HepG2 (cell line): ENCODE data around the gene CAPZA1. TPM values are rescaled to one million over a fixed set of nuclear protein-coding genes. Genes with fewer than 3 reads are reported as not detected.
A peak's percentile ranks its signal among the peaks of the same experiment; 100 is the strongest.

Source experiments
- AGO1 ChIP-seq: fragments of 200-400 bp; formaldehyde crosslinking; IDR thresholded peaks from 2 replicates; pipeline ENCODE4 v1.6.1; 2017; ENCODE audit warnings: mild to moderate bottlenecking, low read depth, low read length, moderate library complexity; ENCODE audit not compliant: poor library complexity, severe bottlenecking
- CENPX ChIP-seq: sonication (generic); formaldehyde crosslinking; IDR thresholded peaks from 2 replicates; pipeline ENCODE4 v1.9.0; 2021; ENCODE audit warnings: mild to moderate bottlenecking, missing genetic modification reagents, moderate library complexity
- FOXK1 ChIP-seq: sonication (generic); formaldehyde crosslinking; IDR thresholded peaks from 2 replicates; pipeline ENCODE4 v1.4.0; 2020; ENCODE audit warnings: low read depth, missing genetic modification reagents, borderline replicate concordance
- GMEB2 ChIP-seq: IDR thresholded peaks from 2 replicates; pipeline ENCODE4 v1.6.1; 2016; ENCODE audit warnings: missing biosample characterization, missing genetic modification reagents, low read depth
- IRF2 ChIP-seq: IDR thresholded peaks from 2 replicates; pipeline ENCODE4 v1.6.1; 2018; ENCODE audit warnings: missing genetic modification reagents, missing compliant biosample characterization
- ISL2 ChIP-seq: sonication (generic); formaldehyde crosslinking; IDR thresholded peaks from 2 replicates; pipeline ENCODE4 v1.5.0; 2020; ENCODE audit warnings: missing genetic modification reagents
- MAF1 ChIP-seq: sonication (generic); formaldehyde crosslinking; IDR thresholded peaks from 2 replicates; pipeline ENCODE4 v1.5.0; 2020; ENCODE audit warnings: missing genetic modification reagents, borderline replicate concordance
- NR2F1 ChIP-seq, 2 experiments: fragments of 450-650 bp in 1 of 2; formaldehyde crosslinking in 1 of 2; IDR thresholded peaks; 2 replicates each; pipeline versions ENCODE4 v1.5.0 to v1.6.1; 2016 to 2020; ENCODE audit warnings: mild to moderate bottlenecking in 1 of 2, missing compliant biosample characterization in 1 of 2, missing genetic modification reagents in 1 of 2, moderate library complexity in 1 of 2
- PHB2 ChIP-seq: fragments of 450-650 bp; IDR thresholded peaks from 2 replicates; pipeline ENCODE4 v1.6.1; 2018; ENCODE audit not compliant: partially characterized antibody
- RELA ChIP-seq: sonication (generic); formaldehyde crosslinking; IDR thresholded peaks from 2 replicates; pipeline ENCODE4 v1.4.0; 2020; ENCODE audit warnings: missing genetic modification reagents
- SP2 ChIP-seq: sonication (generic); formaldehyde crosslinking; IDR thresholded peaks from 2 replicates; pipeline ENCODE4 v1.5.1; 2020; ENCODE audit warnings: mild to moderate bottlenecking, missing genetic modification reagents
- WIZ ChIP-seq: sonication (generic); formaldehyde crosslinking; IDR thresholded peaks from 2 replicates; pipeline ENCODE4 v1.5.1; 2020; ENCODE audit warnings: mild to moderate bottlenecking, missing genetic modification reagents
- ZNF672 ChIP-seq: sonication (generic); formaldehyde crosslinking; IDR thresholded peaks from 2 replicates; pipeline ENCODE4 v1.8.1; 2022; ENCODE audit warnings: missing genetic modification reagents
- polyA plus RNA-seq, 8 experiments: library from polyadenylated mRNA; depleted of rRNA in 3 of 8; stranded (reverse) in 7 of 8; unstranded in 1 of 8; fragments of >200 nt; fragmentation: Illumina TruSeq in 4 of 8; extraction: Trizol in 4 of 8; gene quantifications; 2 replicates each; pipeline versions ENCODE4 v1.2.1 to v1.2.3, GENCODE V29; 2011 to 2016; ENCODE audit warnings: low read depth in 4 of 8, missing spikeins in 1 of 8, mixed read lengths in 1 of 8; ENCODE audit not compliant: insufficient read depth in 1 of 8
- total RNA-seq, 5 experiments: library from RNA; depleted of rRNA; stranded (reverse); fragments of >200 nt; fragmentation: Illumina TruSeq; extraction: Trizol; gene quantifications; 2 replicates each; pipeline ENCODE4 v1.2.3, GENCODE V29; 2016; ENCODE audit warnings: low read depth in 1 of 5
- TF ChIP-seq, protein P1 (sequence below): sonication (generic); formaldehyde crosslinking; IDR thresholded peaks from 2 replicates; pipeline ENCODE4 v1.5.0; 2020; ENCODE audit warnings: mild to moderate bottlenecking, missing genetic modification reagents, borderline replicate concordance
- TF ChIP-seq, protein P2 (sequence below): sonication (generic); formaldehyde crosslinking; IDR thresholded peaks from 2 replicates; pipeline ENCODE4 v1.5.1; 2020; ENCODE audit warnings: missing genetic modification reagents, mild to moderate bottlenecking, borderline replicate concordance
- TF ChIP-seq, protein P3 (sequence below): sonication (generic); formaldehyde crosslinking; IDR thresholded peaks from 2 replicates; pipeline ENCODE4 v1.4.0; 2020; ENCODE audit warnings: low read depth, mild to moderate bottlenecking, missing genetic modification reagents
- TF ChIP-seq, protein P4 (sequence below): sonication (generic); IDR thresholded peaks from 2 replicates; pipeline ENCODE4 v1.6.1; 2016; ENCODE audit warnings: low read depth, borderline replicate concordance

The CAPZA1 gene
- total and polyA plus RNA-seq, 2 of the 13 experiments (the other 11 are each of a cell fraction or from before 2014, with no cell fraction given), result 67.0 to 117 TPM

GRCh38 chr1:112674986-112675727 lies 55.5 kb downstream of the CAPZA1 start (continued):
- TF ChIP-seq, protein P1, sequence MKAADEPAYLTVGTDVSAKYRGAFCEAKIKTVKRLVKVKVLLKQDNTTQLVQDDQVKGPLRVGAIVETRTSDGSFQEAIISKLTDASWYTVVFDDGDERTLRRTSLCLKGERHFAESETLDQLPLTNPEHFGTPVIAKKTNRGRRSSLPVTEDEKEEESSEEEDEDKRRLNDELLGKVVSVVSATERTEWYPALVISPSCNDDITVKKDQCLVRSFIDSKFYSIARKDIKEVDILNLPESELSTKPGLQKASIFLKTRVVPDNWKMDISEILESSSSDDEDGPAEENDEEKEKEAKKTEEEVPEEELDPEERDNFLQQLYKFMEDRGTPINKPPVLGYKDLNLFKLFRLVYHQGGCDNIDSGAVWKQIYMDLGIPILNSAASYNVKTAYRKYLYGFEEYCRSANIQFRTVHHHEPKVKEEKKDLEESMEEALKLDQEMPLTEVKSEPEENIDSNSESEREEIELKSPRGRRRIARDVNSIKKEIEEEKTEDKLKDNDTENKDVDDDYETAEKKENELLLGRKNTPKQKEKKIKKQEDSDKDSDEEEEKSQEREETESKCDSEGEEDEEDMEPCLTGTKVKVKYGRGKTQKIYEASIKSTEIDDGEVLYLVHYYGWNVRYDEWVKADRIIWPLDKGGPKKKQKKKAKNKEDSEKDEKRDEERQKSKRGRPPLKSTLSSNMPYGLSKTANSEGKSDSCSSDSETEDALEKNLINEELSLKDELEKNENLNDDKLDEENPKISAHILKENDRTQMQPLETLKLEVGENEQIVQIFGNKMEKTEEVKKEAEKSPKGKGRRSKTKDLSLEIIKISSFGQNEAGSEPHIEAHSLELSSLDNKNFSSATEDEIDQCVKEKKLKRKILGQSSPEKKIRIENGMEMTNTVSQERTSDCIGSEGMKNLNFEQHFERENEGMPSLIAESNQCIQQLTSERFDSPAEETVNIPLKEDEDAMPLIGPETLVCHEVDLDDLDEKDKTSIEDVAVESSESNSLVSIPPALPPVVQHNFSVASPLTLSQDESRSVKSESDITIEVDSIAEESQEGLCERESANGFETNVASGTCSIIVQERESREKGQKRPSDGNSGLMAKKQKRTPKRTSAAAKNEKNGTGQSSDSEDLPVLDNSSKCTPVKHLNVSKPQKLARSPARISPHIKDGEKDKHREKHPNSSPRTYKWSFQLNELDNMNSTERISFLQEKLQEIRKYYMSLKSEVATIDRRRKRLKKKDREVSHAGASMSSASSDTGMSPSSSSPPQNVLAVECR (CRISPR knock-in tag), result no peak; the same call in 1 of the 2 replicates
- TF ChIP-seq CENPX (CRISPR knock-in tag) (no peak), RELA (no peak), SP2 (CRISPR knock-in tag) (no peak), GMEB2 (CRISPR knock-in tag) (no peak), ISL2 (CRISPR knock-in tag) (no peak), PHB2 (no peak), WIZ (no peak), AGO1 (peak; percentile 40), IRF2 (no peak), MAF1 (no peak), ZNF672 (CRISPR knock-in tag) (no peak), FOXK1 (CRISPR knock-in tag) (no peak), NR2F1 (CRISPR knock-in tag; IDR thresholded peaks at IDR 0.05) (no peak)
- TF ChIP-seq, protein P2, sequence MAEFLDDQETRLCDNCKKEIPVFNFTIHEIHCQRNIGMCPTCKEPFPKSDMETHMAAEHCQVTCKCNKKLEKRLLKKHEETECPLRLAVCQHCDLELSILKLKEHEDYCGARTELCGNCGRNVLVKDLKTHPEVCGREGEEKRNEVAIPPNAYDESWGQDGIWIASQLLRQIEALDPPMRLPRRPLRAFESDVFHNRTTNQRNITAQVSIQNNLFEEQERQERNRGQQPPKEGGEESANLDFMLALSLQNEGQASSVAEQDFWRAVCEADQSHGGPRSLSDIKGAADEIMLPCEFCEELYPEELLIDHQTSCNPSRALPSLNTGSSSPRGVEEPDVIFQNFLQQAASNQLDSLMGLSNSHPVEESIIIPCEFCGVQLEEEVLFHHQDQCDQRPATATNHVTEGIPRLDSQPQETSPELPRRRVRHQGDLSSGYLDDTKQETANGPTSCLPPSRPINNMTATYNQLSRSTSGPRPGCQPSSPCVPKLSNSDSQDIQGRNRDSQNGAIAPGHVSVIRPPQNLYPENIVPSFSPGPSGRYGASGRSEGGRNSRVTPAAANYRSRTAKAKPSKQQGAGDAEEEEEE (CRISPR knock-in tag), result no peak
- TF ChIP-seq, protein P3, sequence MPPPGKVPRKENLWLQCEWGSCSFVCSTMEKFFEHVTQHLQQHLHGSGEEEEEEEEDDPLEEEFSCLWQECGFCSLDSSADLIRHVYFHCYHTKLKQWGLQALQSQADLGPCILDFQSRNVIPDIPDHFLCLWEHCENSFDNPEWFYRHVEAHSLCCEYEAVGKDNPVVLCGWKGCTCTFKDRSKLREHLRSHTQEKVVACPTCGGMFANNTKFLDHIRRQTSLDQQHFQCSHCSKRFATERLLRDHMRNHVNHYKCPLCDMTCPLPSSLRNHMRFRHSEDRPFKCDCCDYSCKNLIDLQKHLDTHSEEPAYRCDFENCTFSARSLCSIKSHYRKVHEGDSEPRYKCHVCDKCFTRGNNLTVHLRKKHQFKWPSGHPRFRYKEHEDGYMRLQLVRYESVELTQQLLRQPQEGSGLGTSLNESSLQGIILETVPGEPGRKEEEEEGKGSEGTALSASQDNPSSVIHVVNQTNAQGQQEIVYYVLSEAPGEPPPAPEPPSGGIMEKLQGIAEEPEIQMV, result no peak
- TF ChIP-seq, protein P4, sequence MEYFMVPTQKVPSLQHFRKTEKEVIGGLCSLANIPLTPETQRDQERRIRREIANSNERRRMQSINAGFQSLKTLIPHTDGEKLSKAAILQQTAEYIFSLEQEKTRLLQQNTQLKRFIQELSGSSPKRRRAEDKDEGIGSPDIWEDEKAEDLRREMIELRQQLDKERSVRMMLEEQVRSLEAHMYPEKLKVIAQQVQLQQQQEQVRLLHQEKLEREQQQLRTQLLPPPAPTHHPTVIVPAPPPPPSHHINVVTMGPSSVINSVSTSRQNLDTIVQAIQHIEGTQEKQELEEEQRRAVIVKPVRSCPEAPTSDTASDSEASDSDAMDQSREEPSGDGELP, result no peak
